ENCODE data around the gene NEK8.

DNA sequence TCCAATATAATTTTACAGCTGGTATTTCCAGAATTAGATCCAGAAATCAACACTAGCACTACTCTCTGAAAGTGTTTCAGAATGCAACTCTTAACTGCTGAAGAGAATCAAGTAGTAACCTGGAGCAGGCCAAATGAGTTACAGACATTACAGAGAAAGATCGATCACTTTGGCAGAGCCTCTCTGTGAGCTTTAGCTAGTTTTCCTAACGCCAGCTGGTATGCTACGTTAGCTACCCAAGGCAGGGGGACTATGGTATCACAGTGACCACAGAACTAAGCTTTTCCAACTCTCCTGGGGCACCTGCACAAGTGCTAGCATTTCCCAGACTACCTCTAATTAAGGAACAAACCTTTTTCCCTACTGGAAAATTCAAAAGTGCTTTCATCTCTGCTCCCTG lies 45.6 kb downstream of the NEK8 start:
- TF ChIP-seq, protein P1, sequence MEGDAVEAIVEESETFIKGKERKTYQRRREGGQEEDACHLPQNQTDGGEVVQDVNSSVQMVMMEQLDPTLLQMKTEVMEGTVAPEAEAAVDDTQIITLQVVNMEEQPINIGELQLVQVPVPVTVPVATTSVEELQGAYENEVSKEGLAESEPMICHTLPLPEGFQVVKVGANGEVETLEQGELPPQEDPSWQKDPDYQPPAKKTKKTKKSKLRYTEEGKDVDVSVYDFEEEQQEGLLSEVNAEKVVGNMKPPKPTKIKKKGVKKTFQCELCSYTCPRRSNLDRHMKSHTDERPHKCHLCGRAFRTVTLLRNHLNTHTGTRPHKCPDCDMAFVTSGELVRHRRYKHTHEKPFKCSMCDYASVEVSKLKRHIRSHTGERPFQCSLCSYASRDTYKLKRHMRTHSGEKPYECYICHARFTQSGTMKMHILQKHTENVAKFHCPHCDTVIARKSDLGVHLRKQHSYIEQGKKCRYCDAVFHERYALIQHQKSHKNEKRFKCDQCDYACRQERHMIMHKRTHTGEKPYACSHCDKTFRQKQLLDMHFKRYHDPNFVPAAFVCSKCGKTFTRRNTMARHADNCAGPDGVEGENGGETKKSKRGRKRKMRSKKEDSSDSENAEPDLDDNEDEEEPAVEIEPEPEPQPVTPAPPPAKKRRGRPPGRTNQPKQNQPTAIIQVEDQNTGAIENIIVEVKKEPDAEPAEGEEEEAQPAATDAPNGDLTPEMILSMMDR (IDR thresholded peaks at IDR 0.05) = no peak
- no peak for TF ChIP-seq POLR2A (IDR thresholded peaks at IDR 0.05)
